ENCODE results near the gene TENM4. TPM values are rescaled to one million over a fixed set of nuclear protein-coding genes. Genes with fewer than 3 reads are reported as not detected.

Gene TENM4
- total RNA-seq, 1 donor from 2014 or later: 0.63 TPM

- DNase-seq: no peak
- Histone ChIP-seq H3K27me3 (ENCODE audit: low read depth) (peaks cover 63% of the 10 kb centered on the region), H3K27ac (replicated peaks) (no peak overlapping the region), H3K9me3 (replicated peaks) (no peaks in the 10 kb centered on the region), H3K36me3 (no peaks in the 10 kb centered on the region), H3K4me1 (no peaks in the 10 kb centered on the region), H3K4me3 (no peak overlapping the region)
- no peak for TF ChIP-seq CTCF (IDR thresholded peaks at IDR 0.05; ENCODE audit: borderline replicate concordance)
- intact Hi-C loops (cut with micrococcal nuclease): no loop called here
These were observed 391.1 kb downstream of the TENM4 start for GRCh38 chr11:79049741-79050179.

GRCh38 chr11:79047980-79048379 is 392.9 kb downstream of the TENM4 start:
- intact Hi-C loops (cut with micrococcal nuclease): no loop called here
- no peak for TF ChIP-seq CTCF (IDR thresholded peaks at IDR 0.05; ENCODE audit: borderline replicate concordance)

GRCh38 chr11:79047321-79047720 is 393.5 kb downstream of the TENM4 start:
- TF ChIP-seq CTCF (IDR thresholded peaks at IDR 0.05; ENCODE audit: borderline replicate concordance): no peak

More at GRCh38 chr11:79047980-79048379, 392.9 kb downstream of the TENM4 start:
- Histone ChIP-seq H3K9me3 (replicated peaks) (no peaks in the 10 kb centered on the region), H3K27ac (replicated peaks) (no peak overlapping the region), H3K4me1 (no peaks in the 10 kb centered on the region), H3K27me3 (ENCODE audit: low read depth) (peaks cover 52% of the 10 kb centered on the region), H3K36me3 (no peaks in the 10 kb centered on the region), H3K4me3 (no peak overlapping the region)
- no peak for DNase-seq

GRCh38 chr11:79046366-79046765 is 394.5 kb downstream of the TENM4 start:
- no peak for DNase-seq
- TF ChIP-seq CTCF (IDR thresholded peaks at IDR 0.05; ENCODE audit: borderline replicate concordance): no peak

More at GRCh38 chr11:79047321-79047720, 393.5 kb downstream of the TENM4 start:
- no peaks in the 10 kb centered on the region for H3K36me3 ChIP-seq
- H3K27me3 ChIP-seq (ENCODE audit: low read depth): peaks cover 51% of the 10 kb centered on the region
- H3K9me3 ChIP-seq (replicated peaks): no peaks in the 10 kb centered on the region
- H3K4me3 ChIP-seq: no peak overlapping the region
- H3K4me1 ChIP-seq: no peaks in the 10 kb centered on the region
- intact Hi-C loops (cut with micrococcal nuclease): no loop called here
- no peak for DNase-seq
- H3K27ac ChIP-seq (replicated peaks): no peak overlapping the region

GRCh38 chr11:79045800-79046304 is 395.0 kb downstream of the TENM4 start:
- peaks cover 41% of the 10 kb centered on the region for H3K27me3 ChIP-seq (ENCODE audit: low read depth)
- no peak for DNase-seq
- H3K4me1 ChIP-seq: no peaks in the 10 kb centered on the region
- H3K27ac ChIP-seq (replicated peaks): no peak overlapping the region
- no peaks in the 10 kb centered on the region for H3K9me3 ChIP-seq (replicated peaks)
- no peaks in the 10 kb centered on the region for H3K36me3 ChIP-seq
- no peak for TF ChIP-seq CTCF (IDR thresholded peaks at IDR 0.05; ENCODE audit: borderline replicate concordance)
- intact Hi-C loops (cut with micrococcal nuclease): no loop called here
- no peak overlapping the region for H3K4me3 ChIP-seq

More at GRCh38 chr11:79046366-79046765, 394.5 kb downstream of the TENM4 start:
- Histone ChIP-seq H3K4me1 (no peaks in the 10 kb centered on the region), H3K27me3 (ENCODE audit: low read depth) (peaks cover 46% of the 10 kb centered on the region), H3K4me3 (no peak overlapping the region), H3K27ac (replicated peaks) (no peak overlapping the region), H3K36me3 (no peaks in the 10 kb centered on the region), H3K9me3 (replicated peaks) (no peaks in the 10 kb centered on the region)
- intact Hi-C loops (cut with micrococcal nuclease): no loop called here
